GM20000 (cell line): Measurements from ENCODE around the gene COL23A1.

Experiments
- DNase-seq: peaks from one replicate; pipeline ENCODE4 v3.0.0; 2012; ENCODE audit warnings: low spot score
- CTCF ChIP-seq: IDR thresholded peaks from 2 replicates; pipeline ENCODE4 v1.5.1; 2012; ENCODE audit warnings: mild to moderate bottlenecking, control low read depth; ENCODE audit errors: extremely low read depth, missing control alignments

Gene COL23A1

GRCh38 chr5:178394074-178394473 is 196.1 kb downstream of the COL23A1 start:
- TF ChIP-seq CTCF: no peak
- no peak for DNase-seq

DNA sequence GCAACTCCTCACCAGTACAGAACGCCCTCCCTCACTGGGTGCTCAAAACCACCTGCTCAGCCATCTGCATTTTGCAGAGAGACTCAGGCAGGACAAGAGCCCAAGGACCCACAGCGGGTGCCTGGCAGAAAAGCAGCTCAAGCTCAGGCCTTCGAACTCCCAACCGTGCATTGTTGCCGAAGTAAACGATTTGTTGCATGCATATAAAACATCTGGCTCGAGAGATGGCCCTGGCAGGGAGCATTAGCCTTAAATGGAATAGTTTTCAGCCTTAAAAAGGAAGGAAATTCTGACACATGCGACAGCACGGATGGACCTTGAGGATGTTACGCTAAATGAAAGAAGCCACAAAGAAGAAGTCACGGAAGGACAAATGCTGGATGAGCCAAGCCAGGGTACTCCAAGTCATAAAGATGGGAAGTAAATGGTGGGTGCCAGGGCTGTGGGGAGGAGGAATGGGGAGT is 197.2 kb downstream of the COL23A1 start:
- no peak for TF ChIP-seq CTCF
- no peak for DNase-seq

DNA sequence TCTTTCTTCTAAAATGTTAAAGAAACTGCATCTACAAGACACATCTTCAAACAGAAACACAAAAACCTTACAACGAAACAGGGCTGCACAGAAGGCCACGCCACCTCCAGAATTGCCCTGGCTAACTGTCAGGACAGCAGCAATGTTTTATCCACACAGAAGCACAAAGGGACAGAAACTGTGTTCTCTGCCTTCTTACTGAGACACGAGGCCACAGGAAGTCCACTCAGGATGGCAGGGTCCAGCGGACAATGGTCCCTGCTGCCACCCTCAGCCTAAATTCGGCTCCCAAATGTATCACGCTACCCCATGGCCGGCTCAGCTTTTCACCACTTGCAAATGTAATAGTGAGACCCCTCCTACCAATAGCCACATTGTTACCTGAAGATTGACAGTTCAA is 197.8 kb downstream of the COL23A1 start:
- DNase-seq: no peak
- TF ChIP-seq CTCF: no peak

- no peak for DNase-seq
- no peak for TF ChIP-seq CTCF
These were observed 198.7 kb downstream of the COL23A1 start for GRCh38 chr5:178391480-178391879.

DNA sequence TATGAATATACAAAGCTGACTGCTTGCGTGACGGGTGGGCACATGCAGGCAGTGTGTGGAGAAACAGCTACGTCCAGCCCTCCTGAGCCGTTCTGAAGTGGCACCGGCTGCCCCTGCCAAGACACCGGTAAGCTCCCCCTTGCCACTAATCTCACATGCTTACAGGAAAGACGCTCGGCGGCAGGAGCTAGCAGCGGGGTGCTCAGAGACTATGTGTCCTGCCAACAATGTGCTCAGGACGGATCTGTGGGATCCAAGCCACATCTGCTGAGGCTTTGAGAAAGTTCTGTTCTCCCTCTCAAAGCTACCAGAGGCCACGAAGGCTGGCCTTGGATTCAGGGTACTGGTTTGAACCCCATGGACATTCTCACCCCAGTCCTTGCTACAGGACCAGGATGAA is 200.4 kb downstream of the COL23A1 start:
- TF ChIP-seq CTCF: no peak

DNA sequence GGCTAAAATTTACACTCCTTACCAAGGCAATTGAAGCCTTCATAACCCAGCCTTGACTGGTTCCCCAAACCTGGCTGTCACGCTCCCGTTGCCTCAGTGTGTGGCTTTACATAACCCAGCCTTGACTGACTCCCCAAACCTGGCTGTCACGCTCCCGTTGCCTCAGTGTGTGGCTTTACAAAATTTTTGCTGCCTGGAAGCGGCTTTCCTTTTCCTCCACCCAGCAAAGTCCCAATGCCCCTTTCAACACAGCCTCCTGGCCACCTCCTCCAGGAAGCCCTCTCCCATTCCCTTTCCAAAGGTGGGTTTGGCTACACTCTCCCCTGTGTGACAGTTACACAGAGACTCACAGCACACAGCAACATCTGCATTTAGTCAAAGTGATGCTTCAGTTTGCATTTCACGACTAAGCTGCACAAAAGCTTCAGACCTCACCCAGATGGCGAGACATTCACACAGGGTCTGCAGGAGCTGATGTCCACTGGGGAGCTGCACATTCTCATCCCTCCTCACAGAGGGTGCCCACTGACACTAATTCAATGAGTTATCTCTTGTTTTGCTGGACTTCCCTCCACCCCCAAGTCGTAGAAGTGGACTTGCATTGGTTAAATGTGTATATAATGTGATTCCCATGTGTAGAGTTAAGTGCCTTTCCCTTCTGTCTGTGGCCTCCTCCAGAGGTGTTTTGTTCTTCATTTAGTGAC is 201.0 kb downstream of the COL23A1 start:
- DNase-seq: no peak
- TF ChIP-seq CTCF: no peak

More for the DNA sequence above, 200.4 kb downstream of the COL23A1 start:
- DNase-seq: no peak

DNA sequence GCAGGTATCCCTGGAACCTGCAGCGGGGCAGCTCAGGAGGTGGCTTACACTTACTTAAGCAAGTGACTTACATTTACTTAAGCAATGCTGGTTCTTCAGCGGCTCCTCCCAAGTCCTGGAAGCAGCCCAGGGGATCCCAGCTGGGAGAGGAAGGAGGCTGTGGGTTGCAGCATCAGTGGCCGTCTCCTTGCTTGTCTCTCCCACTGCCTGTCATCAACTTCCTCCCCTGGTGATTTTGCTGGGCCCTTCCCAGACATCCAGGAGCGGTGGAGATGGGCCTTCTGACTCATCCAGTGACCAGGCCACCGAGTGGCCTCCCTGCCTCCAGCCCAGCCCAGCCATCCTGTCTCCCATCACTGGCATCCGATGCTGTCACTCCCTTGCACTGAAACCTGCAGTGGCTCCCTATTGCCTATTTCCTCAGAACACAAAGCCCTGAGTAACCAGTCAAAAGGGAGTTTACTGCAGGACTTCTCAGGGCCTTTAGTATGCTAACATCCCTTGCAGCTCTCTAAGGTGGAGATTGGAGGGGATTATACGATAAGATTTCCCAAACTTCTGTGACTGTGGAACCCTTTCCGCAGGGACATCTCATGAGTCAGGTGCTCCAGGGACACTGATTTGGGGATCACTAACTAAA is 201.7 kb downstream of the COL23A1 start:
- no peak for TF ChIP-seq CTCF
- DNase-seq: no peak
